GM23248 (cell line): ENCODE measurements around the gene SETBP1.

Source experiments
- EZH2 ChIP-seq: fragments of 200-600 bp; sonication (generic); IDR thresholded peaks from 2 replicates; pipeline ENCODE4 v1.6.1; 2018; ENCODE audit warnings: antibody characterized with exemption, mild to moderate bottlenecking; ENCODE audit not compliant: insufficient read depth, poor library complexity, severe bottlenecking
- EZH2phosphoT487 ChIP-seq: fragments of 200-600 bp; sonication (generic); IDR thresholded peaks from 2 replicates; pipeline ENCODE4 v1.6.1; 2018; ENCODE audit warnings: antibody characterized with exemption, moderate library complexity, mild to moderate bottlenecking, low read depth; ENCODE audit not compliant: insufficient read depth

- no peak for TF ChIP-seq EZH2
- no peak for TF ChIP-seq EZH2phosphoT487
Measured at GRCh38 chr18:44968336-44968735, 287.6 kb downstream of the SETBP1 start.
